Measurements from ENCODE around the gene LIME1.

LIME1 gene

GRCh38 chr20:63767456-63767855 is 31.0 kb downstream of the LIME1 start:
- H3K4me3 ChIP-seq (ENCODE audit: low read depth, low read length), result no peak overlapping the region
- CTCF ChIA-PET, result interaction anchor here (0.9 to 2.1 kb wide), 4 partner anchors 8 to 20 kb away, joined by 3 to 16 read pairs (median 6); no protein-coding TSS in a partner anchor
- TF ChIP-seq, protein P1, sequence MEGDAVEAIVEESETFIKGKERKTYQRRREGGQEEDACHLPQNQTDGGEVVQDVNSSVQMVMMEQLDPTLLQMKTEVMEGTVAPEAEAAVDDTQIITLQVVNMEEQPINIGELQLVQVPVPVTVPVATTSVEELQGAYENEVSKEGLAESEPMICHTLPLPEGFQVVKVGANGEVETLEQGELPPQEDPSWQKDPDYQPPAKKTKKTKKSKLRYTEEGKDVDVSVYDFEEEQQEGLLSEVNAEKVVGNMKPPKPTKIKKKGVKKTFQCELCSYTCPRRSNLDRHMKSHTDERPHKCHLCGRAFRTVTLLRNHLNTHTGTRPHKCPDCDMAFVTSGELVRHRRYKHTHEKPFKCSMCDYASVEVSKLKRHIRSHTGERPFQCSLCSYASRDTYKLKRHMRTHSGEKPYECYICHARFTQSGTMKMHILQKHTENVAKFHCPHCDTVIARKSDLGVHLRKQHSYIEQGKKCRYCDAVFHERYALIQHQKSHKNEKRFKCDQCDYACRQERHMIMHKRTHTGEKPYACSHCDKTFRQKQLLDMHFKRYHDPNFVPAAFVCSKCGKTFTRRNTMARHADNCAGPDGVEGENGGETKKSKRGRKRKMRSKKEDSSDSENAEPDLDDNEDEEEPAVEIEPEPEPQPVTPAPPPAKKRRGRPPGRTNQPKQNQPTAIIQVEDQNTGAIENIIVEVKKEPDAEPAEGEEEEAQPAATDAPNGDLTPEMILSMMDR (IDR thresholded peaks at IDR 0.05; ENCODE audit: insufficient read depth, low read length, missing control alignments), result no peak
- POLR2A ChIA-PET, result no interaction called here
- no peak for DNase-seq (ENCODE audit: low read depth, low spot score)

- H3K4me3 ChIP-seq (ENCODE audit: low read depth, low read length), result no peak overlapping the region
- TF ChIP-seq, protein P1 (IDR thresholded peaks at IDR 0.05; ENCODE audit: insufficient read depth, low read length, missing control alignments), result no peak
- POLR2A ChIA-PET, result no interaction called here
- DNase-seq (ENCODE audit: low read depth, low spot score), result no peak
- CTCF ChIA-PET, result interaction anchor here (0.9 to 1.9 kb wide), 2 partner anchors 10 to 18 kb away, joined by 3 to 7 read pairs; no protein-coding TSS in a partner anchor
Measured at GRCh38 chr20:63767886-63768285, 31.4 kb downstream of the LIME1 start.

DNA sequence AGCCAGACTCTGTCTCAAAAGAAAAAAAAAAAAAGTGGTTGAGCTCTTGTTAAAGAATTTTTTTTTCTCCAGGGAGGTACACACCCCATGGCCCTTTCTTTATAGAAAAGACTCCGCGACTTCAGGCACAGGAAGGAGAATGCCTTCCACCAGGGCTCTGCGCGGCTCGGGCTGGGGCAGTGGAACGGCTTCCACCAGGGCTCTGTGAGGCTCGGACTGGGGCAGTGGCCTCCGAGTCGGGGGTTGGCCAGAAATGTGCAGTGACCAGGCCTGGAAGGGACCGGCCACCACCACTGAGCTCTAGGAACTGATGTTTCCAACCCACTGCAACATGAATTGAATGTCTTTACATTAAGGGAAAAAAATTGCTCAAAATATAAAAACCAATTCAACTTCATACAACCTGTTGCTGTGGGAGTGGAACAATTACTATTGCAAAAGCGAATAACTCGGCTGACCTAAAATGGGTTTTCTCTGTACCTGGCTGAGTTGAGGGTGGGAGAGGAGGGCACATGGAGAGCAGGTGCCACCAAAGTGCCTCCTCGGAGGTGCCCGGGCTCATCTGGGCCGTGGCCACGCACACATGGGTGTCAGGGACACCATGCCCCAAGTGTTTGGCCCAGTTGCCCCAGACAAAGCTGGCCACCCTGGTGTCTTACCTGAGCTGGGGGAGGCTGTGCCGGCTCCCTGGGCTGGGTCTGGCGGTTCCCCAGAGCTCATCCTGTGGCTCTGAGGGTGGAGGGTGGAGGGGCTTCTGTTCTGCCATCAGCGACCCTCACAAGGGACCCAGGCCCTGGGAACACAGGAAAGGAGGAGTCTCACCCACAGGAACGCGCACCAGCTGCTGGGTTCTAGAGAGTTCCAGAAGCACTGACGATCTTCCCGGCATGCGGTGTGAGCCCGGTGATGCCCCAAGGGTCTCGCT is 32.4 kb downstream of the LIME1 start:
- H3K4me3 ChIP-seq (ENCODE audit: low read depth, low read length), result no peak overlapping the region
- TF ChIP-seq, protein P1 (IDR thresholded peaks at IDR 0.05; ENCODE audit: insufficient read depth, low read length, missing control alignments), result no peak
- DNase-seq (ENCODE audit: low read depth, low spot score), result no peak
- ChIA-PET CTCF (interaction anchor here (1.8 kb wide), 1 partner anchor 17 kb away, joined by 6 read pairs; no protein-coding TSS in a partner anchor), POLR2A (interaction anchor here (0.6 kb wide), 1 partner anchor 74 kb away, joined by 3 read pairs; no protein-coding TSS in a partner anchor)

DNA sequence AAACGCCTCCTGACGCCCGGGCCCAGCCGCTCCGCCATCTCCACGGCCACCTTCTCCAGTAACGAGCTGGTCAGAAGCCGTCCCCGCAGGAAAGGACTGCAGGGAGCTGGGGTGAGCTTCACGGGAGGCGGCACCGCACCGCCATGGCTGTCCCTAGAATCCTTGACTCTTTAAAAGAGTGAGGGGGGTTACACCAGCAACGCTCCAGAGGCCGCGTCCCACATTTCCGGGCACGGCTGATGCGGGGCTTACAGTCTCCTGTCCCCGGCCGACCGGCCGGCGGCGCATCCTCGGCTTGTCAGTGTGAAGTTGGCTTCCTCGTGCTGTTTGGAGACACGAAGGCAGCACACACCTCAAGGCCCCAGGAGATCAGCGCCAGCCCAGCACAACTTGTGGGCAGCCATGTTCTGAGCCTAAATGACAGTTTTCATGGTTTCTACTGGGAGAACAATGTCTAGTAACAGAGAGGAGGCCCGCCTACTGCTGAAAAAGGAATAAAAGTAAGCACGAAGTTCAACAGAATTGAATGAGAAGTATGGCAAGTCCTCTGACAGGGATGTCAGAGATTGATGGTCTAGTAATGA is 33.5 kb downstream of the LIME1 start:
- CTCF ChIA-PET, result interaction anchor here (0.9 to 1.8 kb wide), 2 partner anchors 13 to 16 kb away, joined by 3 to 6 read pairs; no protein-coding TSS in a partner anchor
- no peak for DNase-seq (ENCODE audit: low read depth, low spot score)
- TF ChIP-seq, protein P1 (IDR thresholded peaks at IDR 0.05; ENCODE audit: insufficient read depth, low read length, missing control alignments), result no peak
- POLR2A ChIA-PET, result no interaction called here
- no peak overlapping the region for H3K4me3 ChIP-seq (ENCODE audit: low read depth, low read length)

GRCh38 chr20:63771046-63771707 is 34.7 kb downstream of the LIME1 start:
- ChIA-PET POLR2A (no interaction called here), CTCF (no interaction called here)
- TF ChIP-seq, protein P1 (IDR thresholded peaks at IDR 0.05; ENCODE audit: insufficient read depth, low read length, missing control alignments), result no peak
- DNase-seq (ENCODE audit: low read depth, low spot score), result no peak
- no peak overlapping the region for H3K4me3 ChIP-seq (ENCODE audit: low read depth, low read length)

Measured in AG04449 (cell line).